ENCODE measurements around the gene GPRC5C. TPM values are rescaled to one million over a fixed set of nuclear protein-coding genes. Genes with fewer than 3 reads are reported as not detected.

GPRC5C gene
- total RNA-seq, 4 donors from 2014 or later, result 73.2 to 194 (median 163) TPM

GRCh38 chr17:74439691-74440567 lies 8.0 kb downstream of the GPRC5C start:
- no peak for DNase-seq
- Histone ChIP-seq H3K27ac (peak overlapping the region in 2 of 3 donors; percentile 14 to 16), H3K4me3 (replicated peaks in 1 of 3) (no peak overlapping the region), H3K9me3 (no peaks in the 10 kb centered on the region), H3K4me1 (peaks cover 57 to 64% of the 10 kb centered on the region in 2 donors), H3K36me3 (peaks cover 10 to 14% of the 10 kb centered on the region in 2 donors), H3K27me3 (no peaks in the 10 kb centered on the region)
- 94 to 95% methylated on average over 17 to 31 of the region's 31 CpGs for WGBS, 2 donors
- TF ChIP-seq, protein P1, sequence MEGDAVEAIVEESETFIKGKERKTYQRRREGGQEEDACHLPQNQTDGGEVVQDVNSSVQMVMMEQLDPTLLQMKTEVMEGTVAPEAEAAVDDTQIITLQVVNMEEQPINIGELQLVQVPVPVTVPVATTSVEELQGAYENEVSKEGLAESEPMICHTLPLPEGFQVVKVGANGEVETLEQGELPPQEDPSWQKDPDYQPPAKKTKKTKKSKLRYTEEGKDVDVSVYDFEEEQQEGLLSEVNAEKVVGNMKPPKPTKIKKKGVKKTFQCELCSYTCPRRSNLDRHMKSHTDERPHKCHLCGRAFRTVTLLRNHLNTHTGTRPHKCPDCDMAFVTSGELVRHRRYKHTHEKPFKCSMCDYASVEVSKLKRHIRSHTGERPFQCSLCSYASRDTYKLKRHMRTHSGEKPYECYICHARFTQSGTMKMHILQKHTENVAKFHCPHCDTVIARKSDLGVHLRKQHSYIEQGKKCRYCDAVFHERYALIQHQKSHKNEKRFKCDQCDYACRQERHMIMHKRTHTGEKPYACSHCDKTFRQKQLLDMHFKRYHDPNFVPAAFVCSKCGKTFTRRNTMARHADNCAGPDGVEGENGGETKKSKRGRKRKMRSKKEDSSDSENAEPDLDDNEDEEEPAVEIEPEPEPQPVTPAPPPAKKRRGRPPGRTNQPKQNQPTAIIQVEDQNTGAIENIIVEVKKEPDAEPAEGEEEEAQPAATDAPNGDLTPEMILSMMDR (IDR thresholded peaks at IDR 0.05), result no peak
- no peak for TF ChIP-seq POLR2A (IDR thresholded peaks at IDR 0.05)
- intact Hi-C loops (cut with DNase I), result no loop called here

DNA sequence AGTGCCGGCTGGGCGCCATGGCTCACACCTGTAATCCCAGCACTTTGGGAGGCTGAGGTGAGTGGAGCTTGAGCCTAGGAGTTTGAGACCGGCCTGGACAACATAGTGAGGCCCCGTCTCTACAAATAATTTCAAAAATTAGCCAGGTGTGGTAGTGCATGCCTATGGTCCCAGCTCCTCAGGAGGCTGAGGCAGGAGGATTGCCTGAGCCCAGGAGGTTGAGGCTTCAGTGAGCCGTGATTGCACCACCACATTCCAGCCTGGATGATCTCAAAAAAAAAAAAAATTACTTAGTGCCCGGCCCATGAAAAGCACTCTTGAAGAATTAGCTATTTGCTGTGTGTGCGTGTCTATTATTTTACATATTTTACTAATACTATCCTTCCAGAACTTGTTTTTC lies 9.6 kb downstream of the GPRC5C start:
- Histone ChIP-seq H3K4me1 (peaks cover 49 to 63% of the 10 kb centered on the region in 2 donors), H3K4me3 (replicated peaks in 1 of 3) (no peak overlapping the region), H3K36me3 (peaks cover 10 to 14% of the 10 kb centered on the region in 2 donors), H3K27me3 (no peaks in the 10 kb centered on the region), H3K27ac (peak overlapping the region; percentile 41 to 95 (median 92)), H3K9me3 (no peaks in the 10 kb centered on the region)
- intact Hi-C loops (cut with DNase I), result no loop called here
- DNase-seq, result no peak
- no peak for TF ChIP-seq POLR2A (IDR thresholded peaks at IDR 0.05)
- TF ChIP-seq, protein P1 (IDR thresholded peaks at IDR 0.05), result no peak
- 90 to 91% methylated on average over 7 of the region's 7 CpGs for WGBS, 2 donors

DNA sequence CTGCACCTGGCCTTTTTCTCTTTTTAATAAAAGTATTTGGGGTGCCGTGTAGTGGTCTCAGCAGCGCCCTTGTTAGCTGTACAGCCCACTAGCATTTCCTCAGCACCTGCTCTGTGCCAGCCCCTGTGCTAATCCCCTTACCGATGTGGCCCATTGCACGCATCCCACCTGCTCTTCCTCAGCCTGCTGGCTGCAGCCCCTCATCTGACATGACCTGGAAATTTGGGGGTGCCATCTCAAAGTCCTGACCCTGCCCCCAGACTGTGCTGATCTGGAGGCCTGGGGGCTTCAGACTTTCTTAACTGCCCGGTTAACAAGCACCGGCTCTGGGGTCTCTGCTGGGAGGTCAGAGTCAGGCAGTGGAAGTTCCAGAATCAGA lies 10.4 kb downstream of the GPRC5C start:
- intact Hi-C loops (cut with DNase I), result no loop called here
- H3K27me3 ChIP-seq, result no peaks in the 10 kb centered on the region
- peaks cover 10 to 14% of the 10 kb centered on the region in 2 donors for H3K36me3 ChIP-seq
- 66 to 71% methylated on average over 6 of the region's 6 CpGs for WGBS, 2 donors
- DNase-seq, result no peak
- H3K4me1 ChIP-seq, result peaks cover 50 to 64% of the 10 kb centered on the region in 2 donors
- TF ChIP-seq, protein P1 (IDR thresholded peaks at IDR 0.05), result no peak
- TF ChIP-seq POLR2A (IDR thresholded peaks at IDR 0.05), result no peak
- no peak overlapping the region for H3K4me3 ChIP-seq (replicated peaks in 1 of 3)
- no peaks in the 10 kb centered on the region for H3K9me3 ChIP-seq
- peak overlapping the region; percentile 89 to 95 (median 92) for H3K27ac ChIP-seq

DNA sequence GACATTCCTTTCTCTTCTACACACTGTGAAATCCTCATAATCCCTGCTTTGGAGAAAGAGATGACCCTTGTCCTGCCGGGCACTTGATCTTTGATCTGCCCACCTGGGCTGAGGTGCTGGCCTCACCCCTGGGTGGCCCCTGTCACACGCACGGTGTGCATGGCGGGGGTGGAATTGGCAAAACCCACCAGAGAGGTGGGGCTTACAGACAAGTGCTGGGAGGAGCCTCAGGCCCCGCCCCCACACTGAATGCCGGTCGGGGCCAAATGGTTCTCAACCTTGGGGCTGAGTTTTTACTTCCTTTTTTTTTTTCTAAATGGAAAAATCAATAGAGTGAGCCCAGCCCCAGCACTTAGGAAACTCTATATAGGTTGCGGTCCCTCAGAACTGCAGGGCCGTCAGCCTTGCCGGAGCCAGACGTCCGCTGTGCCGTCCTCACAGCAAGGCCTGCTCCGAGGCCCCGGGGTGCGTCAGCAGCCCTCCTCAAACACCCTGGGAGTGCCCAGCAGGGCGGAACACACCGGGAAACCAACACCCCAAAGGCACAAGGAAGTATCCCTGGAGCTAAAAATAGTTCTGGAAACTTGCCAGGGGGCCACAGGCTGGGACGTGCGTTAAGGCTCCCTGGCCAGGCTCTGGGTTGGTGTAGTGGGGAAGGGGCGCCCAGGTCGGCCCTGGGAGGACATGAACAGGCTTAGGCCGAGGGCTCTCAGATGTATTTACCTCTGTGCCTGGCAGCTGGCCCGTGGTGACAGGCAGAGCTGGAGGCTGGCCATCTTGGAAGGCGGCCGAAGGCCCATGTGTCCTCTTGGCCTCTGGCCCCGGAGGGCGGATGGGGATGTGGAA lies 11.0 kb downstream of the GPRC5C start:
- DNase-seq, result peak; percentile 96 to 97
- H3K4me1 ChIP-seq, result peaks cover 56 to 66% of the 10 kb centered on the region in 2 donors

More for the DNA sequence above, 11.0 kb downstream of the GPRC5C start:
- WGBS, 2 donors, result 1 to 6% methylated on average over 21 to 22 of the region's 28 CpGs
- Histone ChIP-seq H3K27me3 (no peaks in the 10 kb centered on the region), H3K4me3 (replicated peaks in 1 of 3) (peak overlapping the region in 1 of 3 donors; percentile 3), H3K27ac (peak overlapping the region; percentile 89 to 95 (median 92)), H3K9me3 (no peaks in the 10 kb centered on the region), H3K36me3 (peaks cover 10 to 14% of the 10 kb centered on the region in 2 donors)
- TF ChIP-seq, protein P1 (IDR thresholded peaks at IDR 0.05), result no peak
- peak in 1 of 2 donors; percentile 55 for TF ChIP-seq POLR2A (IDR thresholded peaks at IDR 0.05)
- intact Hi-C loops (cut with DNase I), result no loop called here
